HG02870 (cell line): ENCODE measurements around the gene CNKSR3.
A peak's percentile ranks its signal among the peaks of the same experiment; 100 is the strongest.

Experiments
- ATAC-seq: cut with Tn5 transposase; IDR thresholded peaks from one replicate; pipeline ENCODE4 v1.9.1; 2021; ENCODE audit warnings: mild to moderate bottlenecking, moderate library complexity; ENCODE audit not compliant: unreplicated experiment

CNKSR3 gene

GRCh38 chr6:154356690-154357089, 153.8 kb downstream of the CNKSR3 start, which contains the start of gene IPCEF1:
IPCEF1 (minus strand) TSS chr6:154356803; CDS start chr6:154265947, 90,856 bp downstream.
- no peak for ATAC-seq

- no peak for ATAC-seq
These were observed 154.4 kb downstream of the CNKSR3 start for GRCh38 chr6:154356113-154356512.

GRCh38 chr6:154354265-154354777, 156.2 kb downstream of the CNKSR3 start:
- no peak for ATAC-seq

- ATAC-seq: no peak
These were observed 156.9 kb downstream of the CNKSR3 start for GRCh38 chr6:154353626-154354025.

GRCh38 chr6:154352898-154353585, 157.4 kb downstream of the CNKSR3 start:
- peak; percentile 76 for ATAC-seq

GRCh38 chr6:154350293-154350692, 160.2 kb downstream of the CNKSR3 start:
- ATAC-seq: no peak

- ATAC-seq: no peak
These were observed 162.5 kb downstream of the CNKSR3 start for GRCh38 chr6:154347981-154348380.

- no peak for ATAC-seq
These were observed 164.7 kb downstream of the CNKSR3 start for GRCh38 chr6:154345811-154346210.

GRCh38 chr6:154343473-154344308, 166.8 kb downstream of the CNKSR3 start:
- ATAC-seq: no peak

GRCh38 chr6:154341871-154342270, 168.6 kb downstream of the CNKSR3 start:
- ATAC-seq: no peak

- no peak for ATAC-seq
These were observed 169.1 kb downstream of the CNKSR3 start for GRCh38 chr6:154341336-154341735.
